Ishikawa (cell line): ENCODE results near the gene CFAP46.

Experiments used
- CREB1 ChIP-seq: IDR thresholded peaks from 2 replicates; pipeline ENCODE4 v1.6.1; 2012; ENCODE audit warnings: low read depth
- EGR1 ChIP-seq: IDR thresholded peaks from 2 replicates; pipeline ENCODE4 v1.6.1; 2012
- EP300 ChIP-seq: IDR thresholded peaks from 2 replicates; pipeline ENCODE4 v1.6.1; 2012; ENCODE audit warnings: borderline replicate concordance
- NFIC ChIP-seq: IDR thresholded peaks from 2 replicates; pipeline ENCODE4 v1.6.1; 2012
- RAD21 ChIP-seq: IDR thresholded peaks from 2 replicates; pipeline ENCODE4 v1.6.1; 2012; ENCODE audit warnings: low read depth
- TAF1 ChIP-seq: IDR thresholded peaks from 2 replicates; pipeline ENCODE4 v1.6.1; 2012; ENCODE audit warnings: low read depth, mild to moderate bottlenecking
- YY1 ChIP-seq: IDR thresholded peaks from 2 replicates; pipeline ENCODE4 v1.6.1; 2012; ENCODE audit warnings: low read depth
- ZBTB7A ChIP-seq: IDR thresholded peaks from 2 replicates; pipeline ENCODE4 v1.6.1; 2012; ENCODE audit warnings: low read depth
- TF ChIP-seq, protein P1 (sequence below): IDR thresholded peaks from 2 replicates; pipeline ENCODE4 v1.6.1; 2012
- TF ChIP-seq, protein P2 (sequence below): IDR thresholded peaks from 2 replicates; pipeline ENCODE4 v1.6.1; 2012; ENCODE audit warnings: low read depth, mild to moderate bottlenecking
- TF ChIP-seq, protein P3 (sequence below): IDR thresholded peaks from 2 replicates; pipeline ENCODE4 v1.6.1; 2012

DNA sequence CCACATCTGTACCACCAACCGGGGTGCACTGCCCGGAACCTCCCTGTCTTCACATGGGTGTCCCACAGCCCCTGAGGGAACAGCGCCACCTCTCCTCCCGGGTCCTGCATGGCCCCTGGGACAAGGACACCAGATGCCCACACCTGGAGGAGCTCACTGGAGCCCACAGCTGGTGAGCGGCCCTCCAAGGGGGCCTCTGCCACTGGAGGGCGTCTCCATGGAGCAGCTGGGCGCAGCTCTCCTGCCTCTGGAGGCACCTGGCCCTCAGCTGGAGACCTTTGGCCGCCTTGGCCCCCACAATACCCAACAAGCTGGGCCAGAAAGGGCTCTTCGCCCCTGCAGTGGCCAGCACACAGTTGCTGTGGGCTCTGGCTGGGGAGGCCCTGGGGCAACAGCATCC is 149.2 kb downstream of the CFAP46 start:
- TF ChIP-seq, protein P1, sequence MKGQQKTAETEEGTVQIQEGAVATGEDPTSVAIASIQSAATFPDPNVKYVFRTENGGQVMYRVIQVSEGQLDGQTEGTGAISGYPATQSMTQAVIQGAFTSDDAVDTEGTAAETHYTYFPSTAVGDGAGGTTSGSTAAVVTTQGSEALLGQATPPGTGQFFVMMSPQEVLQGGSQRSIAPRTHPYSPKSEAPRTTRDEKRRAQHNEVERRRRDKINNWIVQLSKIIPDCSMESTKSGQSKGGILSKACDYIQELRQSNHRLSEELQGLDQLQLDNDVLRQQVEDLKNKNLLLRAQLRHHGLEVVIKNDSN, result no peak
- TF ChIP-seq, protein P2, sequence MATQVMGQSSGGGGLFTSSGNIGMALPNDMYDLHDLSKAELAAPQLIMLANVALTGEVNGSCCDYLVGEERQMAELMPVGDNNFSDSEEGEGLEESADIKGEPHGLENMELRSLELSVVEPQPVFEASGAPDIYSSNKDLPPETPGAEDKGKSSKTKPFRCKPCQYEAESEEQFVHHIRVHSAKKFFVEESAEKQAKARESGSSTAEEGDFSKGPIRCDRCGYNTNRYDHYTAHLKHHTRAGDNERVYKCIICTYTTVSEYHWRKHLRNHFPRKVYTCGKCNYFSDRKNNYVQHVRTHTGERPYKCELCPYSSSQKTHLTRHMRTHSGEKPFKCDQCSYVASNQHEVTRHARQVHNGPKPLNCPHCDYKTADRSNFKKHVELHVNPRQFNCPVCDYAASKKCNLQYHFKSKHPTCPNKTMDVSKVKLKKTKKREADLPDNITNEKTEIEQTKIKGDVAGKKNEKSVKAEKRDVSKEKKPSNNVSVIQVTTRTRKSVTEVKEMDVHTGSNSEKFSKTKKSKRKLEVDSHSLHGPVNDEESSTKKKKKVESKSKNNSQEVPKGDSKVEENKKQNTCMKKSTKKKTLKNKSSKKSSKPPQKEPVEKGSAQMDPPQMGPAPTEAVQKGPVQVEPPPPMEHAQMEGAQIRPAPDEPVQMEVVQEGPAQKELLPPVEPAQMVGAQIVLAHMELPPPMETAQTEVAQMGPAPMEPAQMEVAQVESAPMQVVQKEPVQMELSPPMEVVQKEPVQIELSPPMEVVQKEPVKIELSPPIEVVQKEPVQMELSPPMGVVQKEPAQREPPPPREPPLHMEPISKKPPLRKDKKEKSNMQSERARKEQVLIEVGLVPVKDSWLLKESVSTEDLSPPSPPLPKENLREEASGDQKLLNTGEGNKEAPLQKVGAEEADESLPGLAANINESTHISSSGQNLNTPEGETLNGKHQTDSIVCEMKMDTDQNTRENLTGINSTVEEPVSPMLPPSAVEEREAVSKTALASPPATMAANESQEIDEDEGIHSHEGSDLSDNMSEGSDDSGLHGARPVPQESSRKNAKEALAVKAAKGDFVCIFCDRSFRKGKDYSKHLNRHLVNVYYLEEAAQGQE, result no peak
- TF ChIP-seq, protein P3, sequence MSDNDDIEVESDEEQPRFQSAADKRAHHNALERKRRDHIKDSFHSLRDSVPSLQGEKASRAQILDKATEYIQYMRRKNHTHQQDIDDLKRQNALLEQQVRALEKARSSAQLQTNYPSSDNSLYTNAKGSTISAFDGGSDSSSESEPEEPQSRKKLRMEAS, result no peak
- TF ChIP-seq EGR1 (no peak), ZBTB7A (no peak), TAF1 (no peak), RAD21 (peak; percentile 32; the same call in 1 of the 2 replicates), YY1 (no peak), EP300 (no peak), CREB1 (no peak), NFIC (no peak)
